HEK293 (cell line): ENCODE results near the gene TMEM100.

ENCODE experiments used
- CTCF ChIA-PET: fragments of 350-600 bp; formaldehyde crosslinking; extraction: SDS; loops from one replicate; lab custom pipeline; 2021; ENCODE audit warnings: antibody characterized with exemption; lab: Yijun Ruan, JAX
- POLR2A ChIA-PET: fragments of 300-600 bp; formaldehyde crosslinking; extraction: SDS; loops from one replicate; lab custom pipeline; 2020; ENCODE audit warnings: antibody characterized with exemption, inconsistent platforms; lab: Yijun Ruan, JAX
- H3K27ac ChIP-seq: fragments of 200-500 bp; sonication (Bioruptor generic); 2 replicates; pipeline ENCODE4 v1.5.1; 2014; ENCODE audit warnings: low read depth, low read length, control low read depth, inconsistent platforms; ENCODE audit errors: extremely low read depth
- H3K36me3 ChIP-seq, 2 experiments: fragments of 200-500 bp in 1 of 2; sonication (Bioruptor generic) in 1 of 2; 1 replicate in 1 of 2; 2 replicates in 1 of 2; pipeline ENCODE4 v1.5.1; 2014 to 2017; ENCODE audit warnings: inconsistent platforms in 2 of 2, low read length in 2 of 2; ENCODE audit not compliant: control insufficient read depth in 2 of 2, insufficient read depth in 1 of 2
- H3K4me1 ChIP-seq: fragments of 200-500 bp; sonication (Bioruptor generic); 2 replicates; pipeline ENCODE4 v1.5.1; 2014; ENCODE audit warnings: mild to moderate bottlenecking, low read length, inconsistent platforms; ENCODE audit not compliant: control insufficient read depth, insufficient read depth
- H3K4me3 ChIP-seq: 2 replicates; pipeline ENCODE4 v1.5.1; 2011; ENCODE audit warnings: low read depth, mild to moderate bottlenecking, control low read depth, low read length, moderate library complexity
- H3K9me3 ChIP-seq: fragments of 200-500 bp; sonication (Bioruptor generic); 2 replicates; pipeline ENCODE4 v1.5.1; 2014; ENCODE audit warnings: low read depth, low read length, inconsistent platforms; ENCODE audit not compliant: control insufficient read depth, insufficient read depth
- ELK4 ChIP-seq: IDR thresholded peaks from 2 replicates; pipeline ENCODE4 v1.6.1; 2011; ENCODE audit warnings: mild to moderate bottlenecking, low read depth, low read length, borderline replicate concordance
- GLI2 ChIP-seq: fragments of 450-650 bp; formaldehyde crosslinking; IDR thresholded peaks from 2 replicates; pipeline ENCODE4; 2017; ENCODE audit warnings: missing biosample characterization, missing genetic modification characterization, low read depth, borderline replicate concordance
- GLI4 ChIP-seq: fragments of 450-650 bp; formaldehyde crosslinking; IDR thresholded peaks from 2 replicates; pipeline ENCODE4 v1.5.1; 2016; ENCODE audit warnings: missing biosample characterization, missing genetic modification characterization
- PATZ1 ChIP-seq: fragments of 450-650 bp; formaldehyde crosslinking; IDR thresholded peaks from 2 replicates; pipeline ENCODE4 v1.5.1; 2016; ENCODE audit warnings: missing biosample characterization, missing genetic modification characterization
- SP2 ChIP-seq: fragments of 450-650 bp; formaldehyde crosslinking; IDR thresholded peaks from 2 replicates; pipeline ENCODE4 v1.5.1; 2016; ENCODE audit warnings: missing biosample characterization, missing genetic modification characterization
- YY1 ChIP-seq: fragments of 450-650 bp; formaldehyde crosslinking; IDR thresholded peaks from 2 replicates; pipeline ENCODE4 v1.5.1; 2018; ENCODE audit warnings: missing biosample characterization, missing genetic modification characterization
- ZFP69B ChIP-seq: fragments of 450-650 bp; formaldehyde crosslinking; IDR thresholded peaks from 2 replicates; pipeline ENCODE4 v1.5.1; 2016; ENCODE audit warnings: missing biosample characterization, missing genetic modification characterization
- ZIC2 ChIP-seq: fragments of 450-650 bp; formaldehyde crosslinking; IDR thresholded peaks from 2 replicates; pipeline ENCODE4 v1.5.1; 2016; ENCODE audit warnings: missing biosample characterization, missing genetic modification characterization
- ZNF112 ChIP-seq: fragments of 450-650 bp; formaldehyde crosslinking; IDR thresholded peaks from 2 replicates; pipeline ENCODE4 v1.5.0; 2017; ENCODE audit warnings: missing biosample characterization, missing genetic modification characterization
- ZNF214 ChIP-seq: fragments of 450-650 bp; formaldehyde crosslinking; IDR thresholded peaks from 2 replicates; pipeline ENCODE4 v1.5.1; 2017; ENCODE audit warnings: missing biosample characterization, mild to moderate bottlenecking, missing genetic modification characterization, borderline replicate concordance
- ZNF488 ChIP-seq: fragments of 450-650 bp; formaldehyde crosslinking; IDR thresholded peaks from 2 replicates; pipeline ENCODE4 v1.5.1; 2016; ENCODE audit warnings: missing biosample characterization, missing genetic modification characterization
- ZNF501 ChIP-seq: fragments of 450-650 bp; formaldehyde crosslinking; IDR thresholded peaks from 2 replicates; pipeline ENCODE4 v1.5.1; 2016; ENCODE audit warnings: missing biosample characterization, missing genetic modification characterization
- ZNF529 ChIP-seq: fragments of 450-650 bp; formaldehyde crosslinking; IDR thresholded peaks from 2 replicates; pipeline ENCODE4 v1.5.1; 2017; ENCODE audit warnings: missing genetic modification characterization, missing biosample characterization; ENCODE audit not compliant: insufficient replicate concordance
- ZNF596 ChIP-seq: fragments of 450-650 bp; IDR thresholded peaks from 2 replicates; pipeline ENCODE4 v1.5.0; 2018; ENCODE audit warnings: missing biosample characterization, mild to moderate bottlenecking, missing genetic modification characterization, moderate library complexity
- ZNF626 ChIP-seq: fragments of 450-650 bp; sonication (Bioruptor Pico); formaldehyde crosslinking; IDR thresholded peaks from 2 replicates; pipeline ENCODE4 v1.5.1; 2018; ENCODE audit warnings: missing biosample characterization, missing genetic modification characterization, inconsistent platforms
- TF ChIP-seq, protein P1 (sequence below): fragments of 450-650 bp; formaldehyde crosslinking; optimal IDR thresholded peaks from 2 replicates; pipeline ENCODE3; 2016; ENCODE audit warnings: missing biosample characterization, mild to moderate bottlenecking, missing genetic modification characterization
- TF ChIP-seq, protein P2 (sequence below): fragments of 450-650 bp; IDR thresholded peaks from 2 replicates; pipeline ENCODE4 v1.5.1; 2018; ENCODE audit warnings: missing biosample characterization, mild to moderate bottlenecking, missing genetic modification characterization

The TMEM100 gene

GRCh38 chr17:55681342-55681700 lies 41.3 kb downstream of the TMEM100 start:
- ChIA-PET CTCF (interaction anchor here (1.2 to 1.9 kb wide), 2 partner anchors 37 to 89 kb away, joined by 3 to 6 read pairs; no protein-coding TSS in a partner anchor), POLR2A (no interaction called here)
- Histone ChIP-seq H3K4me3 (no peak overlapping the region), H3K9me3 (no peaks in the 10 kb centered on the region), H3K27ac (no peak overlapping the region), H3K36me3 (no peaks in the 10 kb centered on the region), H3K4me1 (no peaks in the 10 kb centered on the region)
- TF ChIP-seq ZNF626, result no peak
- no peak for TF ChIP-seq YY1
- TF ChIP-seq GLI4 (tag by site-specific recombination), result no peak
- no peak for TF ChIP-seq ZNF214
- no peak for TF ChIP-seq ZNF488 (tag by site-specific recombination)
- no peak for TF ChIP-seq ZNF112 (tag by site-specific recombination)

DNA sequence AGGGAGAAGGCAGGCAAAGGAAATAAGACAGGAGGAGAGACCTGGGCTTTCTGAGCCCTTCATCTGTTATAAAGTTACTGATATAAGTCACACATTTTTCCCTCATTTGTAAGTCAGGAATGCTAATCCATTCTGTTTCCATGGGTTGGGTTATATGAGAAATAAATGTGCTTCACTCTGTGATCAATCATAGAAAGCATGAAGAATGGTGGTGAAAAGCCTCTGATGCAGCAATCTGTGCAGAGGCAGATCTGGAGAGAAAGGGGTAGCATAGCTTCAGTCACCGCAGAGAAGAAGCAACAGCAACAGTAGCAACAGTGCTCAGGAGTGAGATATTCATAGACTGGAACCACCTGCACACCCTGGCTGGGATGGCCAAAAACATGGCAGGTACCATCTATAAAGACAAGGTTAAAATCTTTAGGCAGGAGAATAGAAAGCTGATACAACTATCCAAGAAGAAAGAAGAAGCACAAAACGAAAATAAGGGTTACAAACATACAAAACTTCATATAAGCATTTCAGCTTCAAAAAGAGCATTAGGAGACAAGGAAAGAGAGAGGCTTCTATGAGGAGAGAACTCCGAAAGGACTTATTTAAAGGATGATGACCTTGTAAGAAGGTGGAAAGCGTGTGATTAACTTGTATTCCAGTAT lies 41.9 kb downstream of the TMEM100 start:
- Histone ChIP-seq H3K27ac (no peak overlapping the region), H3K36me3 (no peaks in the 10 kb centered on the region), H3K4me3 (no peak overlapping the region), H3K4me1 (no peaks in the 10 kb centered on the region), H3K9me3 (no peaks in the 10 kb centered on the region)
- ChIA-PET POLR2A (no interaction called here), CTCF (interaction anchor here (0.6 to 1.9 kb wide), 4 partner anchors 38 to 1098 kb away, joined by 3 to 6 read pairs (median 3); no protein-coding TSS in a partner anchor)
- TF ChIP-seq SP2 (no peak), ZNF529 (tag by site-specific recombination) (no peak), ZNF596 (tag by site-specific recombination) (no peak), ZIC2 (tag by site-specific recombination) (no peak), ZFP69B (tag by site-specific recombination) (no peak), PATZ1 (tag by site-specific recombination) (no peak), ELK4 (no peak), ZNF501 (tag by site-specific recombination) (no peak), GLI2 (no peak)
- TF ChIP-seq, protein P1, sequence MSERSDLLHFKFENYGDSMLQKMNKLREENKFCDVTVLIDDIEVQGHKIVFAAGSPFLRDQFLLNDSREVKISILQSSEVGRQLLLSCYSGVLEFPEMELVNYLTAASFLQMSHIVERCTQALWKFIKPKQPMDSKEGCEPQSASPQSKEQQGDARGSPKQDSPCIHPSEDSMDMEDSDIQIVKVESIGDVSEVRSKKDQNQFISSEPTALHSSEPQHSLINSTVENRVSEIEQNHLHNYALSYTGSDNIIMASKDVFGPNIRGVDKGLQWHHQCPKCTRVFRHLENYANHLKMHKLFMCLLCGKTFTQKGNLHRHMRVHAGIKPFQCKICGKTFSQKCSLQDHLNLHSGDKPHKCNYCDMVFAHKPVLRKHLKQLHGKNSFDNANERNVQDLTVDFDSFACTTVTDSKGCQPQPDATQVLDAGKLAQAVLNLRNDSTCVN (tag by site-specific recombination), result no peak
- TF ChIP-seq, protein P2, sequence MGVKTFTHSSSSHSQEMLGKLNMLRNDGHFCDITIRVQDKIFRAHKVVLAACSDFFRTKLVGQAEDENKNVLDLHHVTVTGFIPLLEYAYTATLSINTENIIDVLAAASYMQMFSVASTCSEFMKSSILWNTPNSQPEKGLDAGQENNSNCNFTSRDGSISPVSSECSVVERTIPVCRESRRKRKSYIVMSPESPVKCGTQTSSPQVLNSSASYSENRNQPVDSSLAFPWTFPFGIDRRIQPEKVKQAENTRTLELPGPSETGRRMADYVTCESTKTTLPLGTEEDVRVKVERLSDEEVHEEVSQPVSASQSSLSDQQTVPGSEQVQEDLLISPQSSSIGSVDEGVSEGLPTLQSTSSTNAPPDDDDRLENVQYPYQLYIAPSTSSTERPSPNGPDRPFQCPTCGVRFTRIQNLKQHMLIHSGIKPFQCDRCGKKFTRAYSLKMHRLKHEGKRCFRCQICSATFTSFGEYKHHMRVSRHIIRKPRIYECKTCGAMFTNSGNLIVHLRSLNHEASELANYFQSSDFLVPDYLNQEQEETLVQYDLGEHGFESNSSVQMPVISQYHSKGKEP, result no peak
